RWPE2 (cell line): ENCODE data around the gene NCF4.

Experiments used
- ATAC-seq: fragments of 200-7000 bp; cut with Tn5 transposase; 3 replicates; pipeline ENCODE4 v1.9.1; 2021; ENCODE audit warnings: low read depth
- DNase-seq: peaks from one replicate; pipeline ENCODE4 v3.0.0-alpha.2; 2020; ENCODE audit warnings: low spot score
- H3K27ac ChIP-seq: fragments of 450-650 bp; 2 replicates; pipeline ENCODE4 v1.5.1; 2017; ENCODE audit warnings: mild to moderate bottlenecking; ENCODE audit not compliant: poor library complexity, severe bottlenecking
- H3K27me3 ChIP-seq: fragments of 250-450 bp; sonication (Bioruptor Pico); 2 replicates; pipeline ENCODE4 v1.5.1; 2021; ENCODE audit warnings: mild to moderate bottlenecking, moderate library complexity; ENCODE audit not compliant: insufficient read depth, poor library complexity, severe bottlenecking
- H3K36me3 ChIP-seq: fragments of 250-450 bp; sonication (Bioruptor Pico); 2 replicates; pipeline ENCODE4 v1.5.1; 2020; ENCODE audit warnings: low read depth, mild to moderate bottlenecking, moderate library complexity
- H3K4me1 ChIP-seq: fragments of 250-450 bp; sonication (Bioruptor Pico); 2 replicates; pipeline ENCODE4 v1.5.1; 2021; ENCODE audit warnings: mild to moderate bottlenecking, moderate library complexity; ENCODE audit not compliant: insufficient read depth, poor library complexity, severe bottlenecking
- H3K4me3 ChIP-seq: fragments of 250-450 bp; sonication (Bioruptor Pico); 2 replicates; pipeline ENCODE4 v1.5.1; 2021; ENCODE audit warnings: mild to moderate bottlenecking, moderate library complexity; ENCODE audit not compliant: severe bottlenecking
- H3K9me3 ChIP-seq: fragments of 250-450 bp; sonication (Bioruptor Pico); 2 replicates; pipeline ENCODE4 v1.5.1; 2021; ENCODE audit warnings: mild to moderate bottlenecking, moderate library complexity; ENCODE audit not compliant: severe bottlenecking
- TF ChIP-seq, protein P1 (sequence below): fragments of 450-650 bp; IDR thresholded peaks from one replicate; pipeline ENCODE4 v1.5.1; 2017; ENCODE audit warnings: mild to moderate bottlenecking, moderate library complexity; ENCODE audit not compliant: poor library complexity, severe bottlenecking

Gene NCF4

DNA sequence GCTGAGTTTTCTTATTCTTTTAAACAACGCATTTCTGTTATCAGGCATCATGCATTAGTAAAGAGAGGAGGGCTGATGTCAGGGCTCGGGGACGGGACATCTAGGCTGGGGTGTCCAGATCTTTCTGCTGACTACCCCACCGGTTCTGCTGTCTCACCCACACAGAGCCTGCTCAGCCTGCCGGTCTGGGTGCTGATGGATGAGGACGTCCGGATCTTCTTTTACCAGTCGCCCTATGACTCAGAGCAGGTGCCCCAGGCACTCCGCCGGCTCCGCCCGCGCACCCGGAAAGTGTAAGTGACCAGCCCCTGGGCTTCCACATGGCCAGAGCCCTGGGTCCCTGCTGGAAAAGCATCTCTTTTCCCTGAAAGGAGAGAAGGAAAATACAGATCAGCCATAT is 9.4 kb downstream of the NCF4 start:
- H3K4me1 ChIP-seq = peaks cover 33% of the 10 kb centered on the region
- no peaks in the 10 kb centered on the region for H3K27me3 ChIP-seq
- DNase-seq = no peak
- TF ChIP-seq, protein P1, sequence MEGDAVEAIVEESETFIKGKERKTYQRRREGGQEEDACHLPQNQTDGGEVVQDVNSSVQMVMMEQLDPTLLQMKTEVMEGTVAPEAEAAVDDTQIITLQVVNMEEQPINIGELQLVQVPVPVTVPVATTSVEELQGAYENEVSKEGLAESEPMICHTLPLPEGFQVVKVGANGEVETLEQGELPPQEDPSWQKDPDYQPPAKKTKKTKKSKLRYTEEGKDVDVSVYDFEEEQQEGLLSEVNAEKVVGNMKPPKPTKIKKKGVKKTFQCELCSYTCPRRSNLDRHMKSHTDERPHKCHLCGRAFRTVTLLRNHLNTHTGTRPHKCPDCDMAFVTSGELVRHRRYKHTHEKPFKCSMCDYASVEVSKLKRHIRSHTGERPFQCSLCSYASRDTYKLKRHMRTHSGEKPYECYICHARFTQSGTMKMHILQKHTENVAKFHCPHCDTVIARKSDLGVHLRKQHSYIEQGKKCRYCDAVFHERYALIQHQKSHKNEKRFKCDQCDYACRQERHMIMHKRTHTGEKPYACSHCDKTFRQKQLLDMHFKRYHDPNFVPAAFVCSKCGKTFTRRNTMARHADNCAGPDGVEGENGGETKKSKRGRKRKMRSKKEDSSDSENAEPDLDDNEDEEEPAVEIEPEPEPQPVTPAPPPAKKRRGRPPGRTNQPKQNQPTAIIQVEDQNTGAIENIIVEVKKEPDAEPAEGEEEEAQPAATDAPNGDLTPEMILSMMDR = no peak
- no peaks in the 10 kb centered on the region for H3K36me3 ChIP-seq
- no peaks in the 10 kb centered on the region for H3K9me3 ChIP-seq
- no peak overlapping the region for H3K27ac ChIP-seq
- no peak overlapping the region for H3K4me3 ChIP-seq
- peak; percentile 33; the same call in 2 of the 3 replicates for ATAC-seq

DNA sequence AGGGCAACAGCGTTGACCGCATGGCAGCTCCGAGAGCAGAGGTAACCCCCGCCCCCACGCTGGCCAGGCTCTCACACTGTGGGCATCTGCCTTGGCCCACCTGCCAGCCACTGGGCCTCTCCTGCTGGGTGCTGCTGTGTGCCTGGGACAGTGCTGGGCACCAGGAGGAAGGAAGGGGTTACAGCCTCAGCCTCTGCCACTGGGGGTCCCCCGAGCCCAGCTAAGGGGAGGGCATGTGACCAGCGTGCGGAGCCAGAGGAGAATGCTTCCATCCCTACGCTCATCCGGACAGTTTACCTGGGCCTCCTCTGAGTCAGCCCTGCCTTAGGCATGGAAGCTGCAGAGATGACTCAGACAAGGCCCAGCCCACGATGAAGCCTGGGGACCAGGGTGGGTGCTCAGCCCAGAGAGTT is 10.9 kb downstream of the NCF4 start:
- DNase-seq (no peak), ATAC-seq (peak; percentile 78)
- peaks cover 33% of the 10 kb centered on the region for H3K4me1 ChIP-seq
- H3K9me3 ChIP-seq = no peaks in the 10 kb centered on the region
- no peak overlapping the region for H3K4me3 ChIP-seq
- TF ChIP-seq, protein P1 = peak; percentile 29
- H3K27ac ChIP-seq = peak overlapping the region; percentile 7
- no peaks in the 10 kb centered on the region for H3K27me3 ChIP-seq
- H3K36me3 ChIP-seq = no peaks in the 10 kb centered on the region

DNA sequence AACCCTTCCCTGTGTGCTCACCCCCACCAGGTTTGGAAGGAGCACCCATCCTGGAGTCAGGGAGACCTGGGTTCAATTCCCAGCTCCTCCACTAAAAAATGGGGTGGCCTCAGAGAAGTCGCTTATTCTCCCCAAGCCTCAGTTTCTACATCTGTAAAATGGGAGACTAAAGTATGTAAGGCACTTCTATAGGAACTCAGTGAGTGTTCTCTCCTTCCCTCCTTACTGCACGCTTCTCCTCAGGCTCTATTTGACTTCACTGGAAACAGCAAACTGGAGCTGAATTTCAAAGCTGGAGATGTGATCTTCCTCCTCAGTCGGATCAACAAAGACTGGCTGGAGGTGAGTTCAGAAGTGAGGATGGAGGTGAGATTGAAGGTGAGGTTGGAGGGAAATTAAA is 11.3 kb downstream of the NCF4 start:
- Histone ChIP-seq H3K27ac (peak overlapping the region; percentile 7), H3K4me1 (peaks cover 33% of the 10 kb centered on the region), H3K4me3 (no peak overlapping the region), H3K36me3 (no peaks in the 10 kb centered on the region), H3K9me3 (no peaks in the 10 kb centered on the region), H3K27me3 (no peaks in the 10 kb centered on the region)
- TF ChIP-seq, protein P1 = no peak
- ATAC-seq = no peak
- no peak for DNase-seq

DNA sequence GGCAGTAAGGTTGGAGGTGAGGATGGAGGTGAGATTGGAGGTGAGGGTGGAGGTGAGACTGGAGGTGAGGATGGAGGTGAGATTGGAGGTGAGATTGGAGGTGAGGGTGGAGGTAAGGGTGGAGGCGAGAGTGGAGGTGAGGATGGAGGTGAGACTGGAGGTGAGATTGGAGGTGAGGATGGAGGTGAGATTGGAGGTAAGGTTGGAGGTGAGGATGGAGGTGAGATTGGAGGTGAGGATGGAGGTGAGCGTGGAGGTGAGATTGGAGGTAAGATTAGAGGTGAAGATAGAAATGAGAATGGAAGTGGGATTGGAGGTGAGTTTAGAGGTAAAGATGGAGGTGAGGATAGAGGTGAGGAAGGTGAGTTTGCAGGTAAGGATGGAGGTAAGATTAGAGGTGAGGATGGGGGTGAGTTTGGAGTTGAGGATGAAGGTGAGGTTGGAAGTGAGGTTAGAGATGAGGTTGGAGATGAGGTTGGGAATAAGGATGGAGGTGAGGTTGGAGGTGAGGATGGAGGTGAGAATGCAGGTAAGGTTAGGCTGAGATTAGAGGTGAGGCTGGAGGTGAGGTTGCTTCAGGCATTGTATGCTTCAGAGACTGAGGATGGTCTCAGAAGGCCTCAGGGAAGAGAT is 12.2 kb downstream of the NCF4 start:
- DNase-seq (no peak), ATAC-seq (no peak)
- Histone ChIP-seq H3K27me3 (no peaks in the 10 kb centered on the region), H3K36me3 (no peaks in the 10 kb centered on the region), H3K27ac (peak overlapping the region; percentile 86), H3K4me3 (no peak overlapping the region), H3K9me3 (no peaks in the 10 kb centered on the region), H3K4me1 (peaks cover 33% of the 10 kb centered on the region)
- TF ChIP-seq, protein P1 = no peak

DNA sequence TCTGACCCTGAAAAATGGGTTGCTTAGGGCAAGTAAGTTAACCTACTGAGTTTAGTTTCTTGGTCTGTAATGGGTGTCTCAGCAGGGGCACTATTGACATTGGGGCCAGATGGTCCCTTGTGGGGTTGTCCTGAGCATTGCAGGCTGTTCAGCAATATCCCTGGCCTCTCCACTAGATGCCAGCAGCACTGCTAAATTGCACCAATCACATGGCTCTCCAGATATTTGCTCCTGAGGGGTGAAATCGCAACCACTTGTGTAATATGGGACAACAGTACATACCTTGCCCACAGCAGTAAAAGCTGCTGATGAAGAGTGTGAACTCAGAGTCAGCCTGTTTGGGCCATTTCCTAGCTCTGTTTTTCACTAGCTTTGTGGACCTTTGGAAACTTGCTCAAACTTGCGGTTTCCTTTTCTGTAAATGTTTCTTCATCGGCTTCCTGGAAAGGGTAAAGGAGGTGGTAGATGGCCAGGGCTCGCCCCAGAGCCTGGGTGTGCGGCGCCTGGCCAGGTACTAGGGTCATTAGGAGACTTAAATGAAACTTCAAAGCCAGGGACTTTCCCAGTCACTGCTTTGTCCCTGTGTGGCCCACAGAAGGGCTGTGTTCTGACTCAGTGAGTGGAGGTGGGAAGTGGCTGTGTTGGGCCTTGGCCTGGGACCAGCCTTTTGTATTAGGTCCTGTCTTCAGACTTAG is 13.0 kb downstream of the NCF4 start:
- TF ChIP-seq, protein P1 = peak; percentile 75

More for the DNA sequence above, 13.0 kb downstream of the NCF4 start:
- Histone ChIP-seq H3K36me3 (no peaks in the 10 kb centered on the region), H3K4me1 (peaks cover 33% of the 10 kb centered on the region), H3K4me3 (no peak overlapping the region), H3K9me3 (no peaks in the 10 kb centered on the region), H3K27me3 (no peaks in the 10 kb centered on the region), H3K27ac (peak overlapping the region; percentile 86)
- DNase-seq (no peak), ATAC-seq (peak; percentile 86)
